ENCODE measurements around the gene PLA1A.

DNA sequence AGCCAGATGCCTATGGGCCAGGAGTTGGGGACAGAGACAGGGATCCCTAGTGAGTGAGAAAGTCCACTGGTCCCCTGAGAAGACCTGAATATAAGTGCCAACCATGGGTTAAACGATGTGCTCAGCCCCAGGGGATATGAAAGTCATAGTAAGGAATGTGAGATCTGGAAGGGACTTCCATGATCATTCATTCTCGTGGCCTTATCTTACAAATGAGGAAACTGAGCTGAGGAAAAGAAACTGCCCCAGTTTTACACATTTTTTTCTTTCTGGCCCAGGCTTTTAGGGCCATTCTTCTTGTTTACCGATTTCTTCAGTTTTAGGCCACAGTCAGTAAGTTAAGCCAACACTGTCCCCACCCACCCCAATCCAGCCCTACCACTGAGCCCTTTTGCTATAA is 49.3 kb upstream of the PLA1A start:
- TF ChIP-seq POLR2AphosphoS5 (IDR thresholded peaks at IDR 0.05; ENCODE audit: low read depth, low read length) (no peak), SIN3A (IDR thresholded peaks at IDR 0.05; ENCODE audit: borderline replicate concordance, insufficient read depth, low read length) (no peak), FOXP2 (optimal IDR thresholded peaks at IDR 0.05; ENCODE audit: borderline replicate concordance, extremely low read depth, extremely low read length, insufficient read depth) (no peak), TAF1 (IDR thresholded peaks at IDR 0.05; ENCODE audit: borderline replicate concordance, insufficient read depth, low read length) (no peak)
- TF ChIP-seq, protein P1, sequence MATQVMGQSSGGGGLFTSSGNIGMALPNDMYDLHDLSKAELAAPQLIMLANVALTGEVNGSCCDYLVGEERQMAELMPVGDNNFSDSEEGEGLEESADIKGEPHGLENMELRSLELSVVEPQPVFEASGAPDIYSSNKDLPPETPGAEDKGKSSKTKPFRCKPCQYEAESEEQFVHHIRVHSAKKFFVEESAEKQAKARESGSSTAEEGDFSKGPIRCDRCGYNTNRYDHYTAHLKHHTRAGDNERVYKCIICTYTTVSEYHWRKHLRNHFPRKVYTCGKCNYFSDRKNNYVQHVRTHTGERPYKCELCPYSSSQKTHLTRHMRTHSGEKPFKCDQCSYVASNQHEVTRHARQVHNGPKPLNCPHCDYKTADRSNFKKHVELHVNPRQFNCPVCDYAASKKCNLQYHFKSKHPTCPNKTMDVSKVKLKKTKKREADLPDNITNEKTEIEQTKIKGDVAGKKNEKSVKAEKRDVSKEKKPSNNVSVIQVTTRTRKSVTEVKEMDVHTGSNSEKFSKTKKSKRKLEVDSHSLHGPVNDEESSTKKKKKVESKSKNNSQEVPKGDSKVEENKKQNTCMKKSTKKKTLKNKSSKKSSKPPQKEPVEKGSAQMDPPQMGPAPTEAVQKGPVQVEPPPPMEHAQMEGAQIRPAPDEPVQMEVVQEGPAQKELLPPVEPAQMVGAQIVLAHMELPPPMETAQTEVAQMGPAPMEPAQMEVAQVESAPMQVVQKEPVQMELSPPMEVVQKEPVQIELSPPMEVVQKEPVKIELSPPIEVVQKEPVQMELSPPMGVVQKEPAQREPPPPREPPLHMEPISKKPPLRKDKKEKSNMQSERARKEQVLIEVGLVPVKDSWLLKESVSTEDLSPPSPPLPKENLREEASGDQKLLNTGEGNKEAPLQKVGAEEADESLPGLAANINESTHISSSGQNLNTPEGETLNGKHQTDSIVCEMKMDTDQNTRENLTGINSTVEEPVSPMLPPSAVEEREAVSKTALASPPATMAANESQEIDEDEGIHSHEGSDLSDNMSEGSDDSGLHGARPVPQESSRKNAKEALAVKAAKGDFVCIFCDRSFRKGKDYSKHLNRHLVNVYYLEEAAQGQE (IDR thresholded peaks at IDR 0.05; ENCODE audit: insufficient read depth in 1 of 2, low read depth in 2 of 2, low read length in 2 of 2) = no peak
